Measurements from ENCODE around the gene C17orf50. TPM values are rescaled to one million over a fixed set of nuclear protein-coding genes. Genes with fewer than 3 reads are reported as not detected.

C17orf50 gene
- total RNA-seq, 2 experiments from 2014 or later, result not detected

DNA sequence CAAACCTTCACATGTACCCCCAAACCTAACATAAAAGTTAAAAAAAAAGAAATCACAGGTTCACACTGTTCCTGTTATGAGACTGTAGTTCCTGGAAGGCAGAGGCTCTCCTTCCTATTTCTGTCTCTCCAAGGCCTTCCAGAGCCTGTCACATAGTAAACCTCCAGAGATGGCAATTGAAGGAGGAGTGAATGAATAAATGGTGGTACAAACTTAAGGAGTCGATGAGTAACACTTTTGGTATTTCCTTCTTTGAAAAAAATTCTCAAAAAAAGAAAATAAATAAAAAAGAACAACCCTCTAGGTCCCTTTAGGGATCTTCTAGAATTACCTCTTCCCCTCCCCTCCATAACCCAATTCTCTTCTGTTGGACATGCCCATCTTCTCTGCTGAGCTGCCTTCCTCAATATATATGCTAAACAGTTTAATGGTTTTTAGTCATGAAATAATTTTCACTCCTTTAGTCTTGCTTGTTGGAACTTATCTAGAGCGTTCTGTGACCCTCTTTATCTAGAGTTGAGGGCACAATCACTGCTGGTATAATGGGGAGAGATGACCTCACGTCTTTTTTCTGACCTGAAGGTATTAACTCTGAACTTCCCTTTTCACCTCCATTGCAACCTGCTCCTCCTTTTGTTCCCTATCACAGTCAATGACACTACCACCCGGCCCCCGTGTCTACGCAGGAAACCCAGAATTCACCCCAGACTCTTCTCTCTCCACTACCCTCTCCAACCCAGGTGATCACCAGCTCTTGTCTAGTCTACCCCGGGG is 46.9 kb downstream of the C17orf50 start:
- Mint-ChIP-seq H3K9me3 (ENCODE audit: insufficient read depth) (no peaks in the 10 kb centered on the region), H3K4me1 (ENCODE audit: low read depth) (peaks cover 46% of the 10 kb centered on the region), H3K36me3 (ENCODE audit: low read depth) (peaks cover 15% of the 10 kb centered on the region), H3K27ac (peak overlapping the region; percentile 98), H3K27me3 (ENCODE audit: low read depth) (no peaks in the 10 kb centered on the region), H3K4me3 (peak overlapping the region; percentile 85)
- CTCF ChIA-PET, result interaction anchor here (0.8 to 10.8 kb wide), 11 partner anchors 10 to 495 kb away, joined by 3 to 415 read pairs (median 8); partner anchors contain the start of genes C17orf50 and MMP28
- DNase-seq, result no peak
- no peak for ATAC-seq
- POLR2A ChIA-PET, result interaction anchor here (0.6 to 3.0 kb wide), 7 partner anchors 11 to 1142 kb away, joined by 3 to 34 read pairs (median 5); partner anchors contain the start of genes AP2B1 and SLFN12L

DNA sequence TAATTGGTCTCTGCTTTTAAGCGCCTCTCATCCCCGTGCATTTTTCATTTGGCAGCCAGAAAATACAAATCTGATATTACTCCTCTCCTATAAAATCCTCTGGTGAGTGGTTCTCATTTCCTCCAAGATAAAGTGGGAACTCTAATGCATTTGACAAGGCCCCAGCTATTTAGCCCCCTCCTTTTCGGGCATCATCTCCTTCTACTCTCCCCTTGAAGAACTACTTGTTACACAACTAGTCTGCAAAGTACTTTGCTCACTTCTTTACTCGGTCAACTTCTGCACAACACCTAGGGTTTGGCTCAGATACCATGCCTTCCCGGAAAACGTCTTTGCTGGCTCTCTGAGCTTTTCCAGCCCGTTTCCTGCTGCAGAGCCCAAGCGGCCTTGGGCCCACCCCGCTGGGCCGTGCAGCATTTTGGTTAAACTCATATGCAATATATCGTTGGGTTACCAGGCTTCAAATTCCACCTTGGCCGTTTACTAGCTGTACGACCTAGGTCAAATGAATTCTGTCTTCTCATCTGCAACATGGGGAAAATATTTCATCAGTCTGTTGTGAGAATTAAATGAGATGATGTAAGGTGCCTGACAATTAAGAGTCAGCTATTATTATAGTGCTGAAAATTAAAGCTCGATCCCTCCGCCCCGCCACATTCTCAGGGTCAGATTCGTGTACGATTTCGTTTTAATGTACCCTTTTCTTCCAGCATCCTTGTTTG is 47.7 kb downstream of the C17orf50 start:
- CTCF ChIA-PET, result interaction anchor here (0.7 to 10.8 kb wide), 32 partner anchors 9 to 674 kb away, joined by 3 to 415 read pairs (median 4); partner anchors contain the start of genes C17orf50, MMP28, PEX12 and RDM1
- ATAC-seq (no peak), DNase-seq (no peak)
- H3K27ac Mint-ChIP-seq, result peak overlapping the region; percentile 98
- H3K4me1 Mint-ChIP-seq (ENCODE audit: low read depth), result peaks cover 50% of the 10 kb centered on the region
- POLR2A ChIA-PET, result interaction anchor here (0.6 to 3.0 kb wide), 31 partner anchors 9 to 1141 kb away, joined by 3 to 34 read pairs (median 4); partner anchors contain the start of genes AP2B1, C17orf50, CCL5 and MMP28
- peak overlapping the region; percentile 85 for H3K4me3 Mint-ChIP-seq
- no peaks in the 10 kb centered on the region for H3K27me3 Mint-ChIP-seq (ENCODE audit: low read depth)
- H3K36me3 Mint-ChIP-seq (ENCODE audit: low read depth), result peaks cover 20% of the 10 kb centered on the region
- H3K9me3 Mint-ChIP-seq (ENCODE audit: insufficient read depth), result no peaks in the 10 kb centered on the region

DNA sequence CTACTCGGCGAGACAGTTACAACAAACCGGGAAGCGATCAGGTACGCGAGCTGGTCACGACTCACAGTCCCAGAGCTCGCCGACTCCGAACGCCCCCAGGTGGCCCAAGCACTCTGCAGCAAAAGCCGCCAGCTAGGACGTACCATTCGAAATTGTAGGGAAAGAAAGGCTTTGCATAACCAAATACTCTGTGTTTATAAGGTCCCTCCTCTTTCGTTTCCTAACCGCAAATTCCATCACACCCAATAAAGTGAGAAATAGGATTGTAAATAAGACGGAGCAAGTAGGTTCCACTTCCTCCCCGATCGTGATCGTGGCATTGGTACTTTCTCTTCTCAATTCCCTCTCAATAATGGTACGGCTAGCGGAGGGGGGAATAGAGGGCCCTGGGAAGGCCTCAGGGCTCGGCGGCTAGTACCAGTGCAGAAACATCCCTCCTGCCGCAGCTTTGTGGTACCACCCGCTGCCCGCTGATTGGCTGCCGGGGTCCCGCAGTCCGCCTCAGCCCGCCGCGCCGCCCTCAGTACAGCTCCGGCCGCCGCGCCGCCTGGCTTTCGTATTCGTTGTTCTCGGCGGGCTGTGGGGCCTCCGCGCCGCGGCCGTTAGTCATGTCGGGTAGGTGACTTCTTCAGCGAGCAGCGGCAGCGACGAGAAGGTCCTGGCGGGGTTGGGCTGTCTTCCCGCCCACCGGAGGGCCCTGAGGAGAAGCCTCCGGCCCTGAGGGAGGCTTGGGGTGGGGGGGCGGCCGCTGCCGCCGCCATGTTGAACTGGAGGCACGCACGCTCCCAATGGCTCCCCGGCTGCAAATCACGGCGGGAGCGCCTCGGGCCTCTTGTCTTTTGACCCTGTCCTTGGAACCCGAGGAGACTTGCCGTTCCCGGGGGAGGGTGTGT is 48.5 kb downstream of the C17orf50 start, which contains the start of gene TAF15:
Gene TAF15, plus strand, starts transcription at position 523 of the 893 bp plus-strand sequence. Its CDS starts 86 bp downstream, at position 609.
- H3K9me3 Mint-ChIP-seq (ENCODE audit: insufficient read depth), result no peaks in the 10 kb centered on the region
- peak; percentile 94 for ATAC-seq
- POLR2A ChIA-PET, result interaction anchor here (0.6 to 3.0 kb wide), 37 partner anchors 9 to 813 kb away, joined by 3 to 34 read pairs (median 4); partner anchors contain the start of genes AP2B1, C17orf50, CCL5 and MMP28
- no peaks in the 10 kb centered on the region for H3K27me3 Mint-ChIP-seq (ENCODE audit: low read depth)
- H3K36me3 Mint-ChIP-seq (ENCODE audit: low read depth), result peaks cover 26% of the 10 kb centered on the region
- H3K27ac Mint-ChIP-seq, result peak within 1 kb of the TSS; percentile 98
- CTCF ChIA-PET, result interaction anchor here (0.7 to 10.8 kb wide), 35 partner anchors 9 to 674 kb away, joined by 3 to 415 read pairs (median 4); partner anchors contain the start of genes C17orf50, MMP28, PEX12 and RDM1
- peak within 1 kb of the TSS; percentile 85 for H3K4me3 Mint-ChIP-seq
- H3K4me1 Mint-ChIP-seq (ENCODE audit: low read depth), result peaks cover 54% of the 10 kb centered on the region
- peak; percentile 98 for DNase-seq

DNA sequence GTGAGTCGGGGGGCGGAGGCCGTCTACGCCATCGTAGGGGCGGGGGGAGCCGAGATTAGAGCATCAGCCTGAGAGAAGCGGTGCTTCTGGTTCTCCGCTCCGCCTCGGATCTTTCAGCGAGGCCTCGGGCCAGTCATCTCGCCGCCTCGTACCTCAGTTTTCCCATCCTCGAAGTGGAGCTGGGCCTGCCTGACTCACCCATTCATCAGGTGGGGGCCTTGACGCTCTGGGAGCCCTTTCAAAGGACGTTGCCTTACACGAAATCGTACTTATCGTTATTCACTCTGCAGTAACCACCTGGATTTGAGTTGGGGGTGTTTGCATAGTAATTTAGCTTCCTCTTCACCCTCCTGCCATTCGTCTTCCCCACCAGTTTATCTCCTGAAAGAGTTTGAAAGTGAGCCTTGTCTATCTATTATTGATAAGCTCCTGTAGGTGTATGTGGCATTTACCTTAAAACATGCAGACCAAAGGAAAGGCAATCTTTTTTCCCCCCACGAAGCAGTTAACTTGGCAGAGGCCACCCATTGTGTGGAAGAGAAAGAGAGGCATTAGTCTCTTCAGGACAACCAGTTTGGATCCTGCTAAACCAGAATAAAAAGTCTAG is 49.3 kb downstream of the C17orf50 start:
- H3K9me3 Mint-ChIP-seq (ENCODE audit: insufficient read depth), result no peaks in the 10 kb centered on the region
- DNase-seq, result no peak
- H3K36me3 Mint-ChIP-seq (ENCODE audit: low read depth), result peaks cover 28% of the 10 kb centered on the region
- peak overlapping the region; percentile 98 for H3K27ac Mint-ChIP-seq
- H3K27me3 Mint-ChIP-seq (ENCODE audit: low read depth), result no peaks in the 10 kb centered on the region
- ATAC-seq, result no peak
- H3K4me3 Mint-ChIP-seq, result peak overlapping the region; percentile 85
- peaks cover 53% of the 10 kb centered on the region for H3K4me1 Mint-ChIP-seq (ENCODE audit: low read depth)
- POLR2A ChIA-PET, result interaction anchor here (0.6 to 3.0 kb wide), 17 partner anchors 9 to 567 kb away, joined by 3 to 34 read pairs (median 4); partner anchors contain the start of genes RDM1 and SLFN5
- CTCF ChIA-PET, result interaction anchor here (1.1 to 10.8 kb wide), 11 partner anchors 9 to 339 kb away, joined by 3 to 415 read pairs (median 7); partner anchors contain the start of genes C17orf50, MMP28 and PEX12

DNA sequence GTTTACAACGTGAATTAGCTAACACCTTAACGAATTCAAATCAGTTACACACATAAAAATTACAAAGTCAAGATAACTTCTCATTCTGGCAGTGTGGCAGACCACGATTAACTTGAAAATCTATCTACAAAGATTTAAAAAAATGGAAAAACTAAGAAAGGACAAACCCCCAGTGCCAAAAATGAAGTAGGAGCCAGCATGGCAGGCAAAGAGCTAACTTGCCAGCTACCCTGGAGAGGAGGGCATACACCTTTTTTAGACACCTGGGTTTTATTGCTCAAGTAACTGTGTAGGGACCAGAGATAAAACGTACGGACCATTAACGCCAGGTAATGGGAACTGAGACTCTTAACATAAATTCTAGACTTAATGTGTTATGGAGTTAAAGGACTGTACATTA is 51.1 kb downstream of the C17orf50 start:
- DNase-seq, result no peak
- peaks cover 60% of the 10 kb centered on the region for H3K4me1 Mint-ChIP-seq (ENCODE audit: low read depth)
- no peak overlapping the region for H3K4me3 Mint-ChIP-seq
- no peak overlapping the region for H3K27ac Mint-ChIP-seq
- H3K36me3 Mint-ChIP-seq (ENCODE audit: low read depth), result peaks cover 35% of the 10 kb centered on the region
- POLR2A ChIA-PET, result no interaction called here
- H3K27me3 Mint-ChIP-seq (ENCODE audit: low read depth), result no peaks in the 10 kb centered on the region
- ATAC-seq, result no peak
- no peaks in the 10 kb centered on the region for H3K9me3 Mint-ChIP-seq (ENCODE audit: insufficient read depth)
- CTCF ChIA-PET, result interaction anchor here (0.7 to 10.8 kb wide), 5 partner anchors 15 to 223 kb away, joined by 3 to 415 read pairs (median 3); partner anchors contain the start of gene C17orf50

DNA sequence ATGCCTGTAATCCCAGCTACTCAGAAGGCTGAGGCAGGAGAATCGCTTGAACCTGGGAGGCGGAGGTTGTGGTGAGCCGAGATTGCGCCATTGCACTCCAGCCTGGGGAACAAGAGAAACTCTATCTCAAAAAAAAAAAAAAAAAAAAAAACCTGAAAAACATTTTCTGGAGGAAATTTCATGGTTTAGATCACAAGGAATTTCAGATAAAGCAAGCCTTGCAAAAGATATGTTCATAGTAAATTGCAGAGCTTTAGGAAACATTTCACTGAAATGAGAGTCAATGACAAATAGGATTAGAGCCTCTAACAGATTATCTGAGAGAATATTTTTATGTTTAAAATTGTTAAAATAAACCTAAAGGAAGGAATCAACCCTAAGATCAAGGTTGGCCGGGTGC is 51.8 kb downstream of the C17orf50 start:
- CTCF ChIA-PET, result interaction anchor here (1.2 to 10.8 kb wide), 2 partner anchors 46 to 224 kb away, joined by 3 to 415 read pairs; partner anchors contain the start of gene C17orf50
- POLR2A ChIA-PET, result no interaction called here
- Mint-ChIP-seq H3K27ac (no peak overlapping the region), H3K4me3 (no peak overlapping the region), H3K9me3 (ENCODE audit: insufficient read depth) (no peaks in the 10 kb centered on the region), H3K4me1 (ENCODE audit: low read depth) (peaks cover 56% of the 10 kb centered on the region), H3K27me3 (ENCODE audit: low read depth) (no peaks in the 10 kb centered on the region), H3K36me3 (ENCODE audit: low read depth) (peaks cover 38% of the 10 kb centered on the region)
- DNase-seq (no peak), ATAC-seq (no peak)

Other genes with a start within 250 kb of the C17orf50 start
- gene SLFN12L, start 223.2 kb upstream of the C17orf50 start, total RNA-seq, result 100 to 1,000 TPM; 115 to 123 TPM
- gene SLFN14, start 200.1 kb upstream of the C17orf50 start, total RNA-seq, result not detected
- gene PEX12, start 182.3 kb upstream of the C17orf50 start, total RNA-seq, result 1 to 10 TPM; 4.0 to 4.1 TPM
- gene AP2B1, start 173.6 kb upstream of the C17orf50 start, total RNA-seq, result 100 to 1,000 TPM; 161 to 172 TPM
- under 1 TPM in 1 of 2 experiments, not detected in 1; 0.10 TPM for gene RASL10B, start 29.2 kb upstream of the C17orf50 start, total RNA-seq
- gene GAS2L2, start 7.6 kb upstream of the C17orf50 start, total RNA-seq, result not detected
- gene MMP28, start 34.8 kb downstream of the C17orf50 start, total RNA-seq, result not detected
- gene TAF15, start 48.6 kb downstream of the C17orf50 start, total RNA-seq, result 100 to 1,000 TPM; 336 to 341 TPM
- 1 to 10 TPM; 1.1 TPM for gene HEATR9, start 108.0 kb downstream of the C17orf50 start, total RNA-seq
- 100 to 1,000 TPM; 275 to 301 TPM for gene CCL5, start 119.5 kb downstream of the C17orf50 start, total RNA-seq
- 10 to 100 TPM; 13.9 to 14.4 TPM for gene RDM1, start 169.9 kb downstream of the C17orf50 start, total RNA-seq
- gene LYZL6, start 182.8 kb downstream of the C17orf50 start, total RNA-seq, result not detected
- not detected for gene CCL16, start 220.6 kb downstream of the C17orf50 start, total RNA-seq
- gene CCL14, start 225.8 kb downstream of the C17orf50 start, total RNA-seq, result not detected
- gene CCL15, start 240.7 kb downstream of the C17orf50 start, total RNA-seq, result not detected